K562 (cell line): ENCODE data around the gene EBF4. TPM values are rescaled to one million over a fixed set of nuclear protein-coding genes. Genes with fewer than 3 reads are reported as not detected.
A peak's percentile ranks its signal among the peaks of the same experiment; 100 is the strongest.

Source experiments
- CHD1 ChIP-seq: fragments of 200-600 bp; sonication (generic); IDR thresholded peaks from one replicate; pipeline ENCODE4 v1.6.1; 2012; ENCODE audit warnings: mild to moderate bottlenecking, moderate library complexity, low read length, inconsistent platforms
- EHMT2 ChIP-seq: fragments of 450-650 bp; IDR thresholded peaks from 2 replicates; pipeline ENCODE4 v1.6.1; 2018; ENCODE audit warnings: antibody characterized with exemption
- EP400 ChIP-seq: fragments of 450-650 bp; IDR thresholded peaks from 2 replicates; pipeline ENCODE4 v1.6.1; 2017; ENCODE audit warnings: antibody characterized with exemption, mild to moderate bottlenecking, moderate library complexity
- FOXP1 ChIP-seq: sonication (generic); formaldehyde crosslinking; IDR thresholded peaks from 2 replicates; pipeline ENCODE4 v1.8.0; 2022; ENCODE audit warnings: mild to moderate bottlenecking, missing genetic modification reagents
- GTF2A2 ChIP-seq: IDR thresholded peaks from 2 replicates; pipeline ENCODE4 v1.6.1; 2016; ENCODE audit warnings: mild to moderate bottlenecking, missing genetic modification characterization, missing compliant biosample characterization
- HCFC1 ChIP-seq: IDR thresholded peaks from 2 replicates; pipeline ENCODE4 v1.6.1; 2012; ENCODE audit warnings: low read depth, low read length, improper control_type of control experiment
- HLTF ChIP-seq: fragments of 450-650 bp; IDR thresholded peaks from 2 replicates; pipeline ENCODE4 v1.6.1; 2016
- HMG20B ChIP-seq: fragments of 250-450 bp; sonication (Bioruptor Pico); IDR thresholded peaks from 2 replicates; pipeline ENCODE4 v1.5.0; 2021; ENCODE audit warnings: mild to moderate bottlenecking
- ILF3 ChIP-seq: fragments of 450-650 bp; IDR thresholded peaks from 2 replicates; pipeline ENCODE4 v1.6.1; 2018; ENCODE audit warnings: antibody characterized with exemption, mild to moderate bottlenecking, moderate library complexity, borderline replicate concordance
- LEF1 ChIP-seq: fragments of 450-650 bp; IDR thresholded peaks from 2 replicates; pipeline ENCODE4 v1.6.1; 2016; ENCODE audit warnings: mild to moderate bottlenecking
- MBD2 ChIP-seq: sonication (generic); IDR thresholded peaks from 2 replicates; pipeline ENCODE4 v1.6.1; 2016; ENCODE audit warnings: low read depth, borderline replicate concordance
- MEIS2 ChIP-seq: fragments of 450-650 bp; IDR thresholded peaks from 2 replicates; pipeline ENCODE4 v1.6.1; 2014; ENCODE audit warnings: mild to moderate bottlenecking; ENCODE audit not compliant: partially characterized antibody
- NRF1 ChIP-seq, 2 experiments: fragments of 450-650 bp; IDR thresholded peaks in 1 of 2; conservative IDR thresholded peaks in 1 of 2; 2 replicates each; pipeline ENCODE4 v1.6.1; 2014; ENCODE audit warnings: mild to moderate bottlenecking in 2 of 2
- TAF15 ChIP-seq: fragments of 200-400 bp; formaldehyde crosslinking; IDR thresholded peaks from 2 replicates; pipeline ENCODE4 v1.6.1; 2017; ENCODE audit warnings: mild to moderate bottlenecking, low read depth, low read length, moderate library complexity
- ZNF347 ChIP-seq: fragments of 450-650 bp; formaldehyde crosslinking; IDR thresholded peaks from 2 replicates; pipeline ENCODE4 v1.4.0; 2020; ENCODE audit warnings: low read depth, mild to moderate bottlenecking, moderate library complexity
- polyA plus RNA-seq, 8 experiments: library from polyadenylated mRNA; depleted of rRNA in 4 of 8; stranded (reverse) in 5 of 8; unstranded in 3 of 8; fragments of >200 nt; fragmentation: Nextera tagmentation in 2 of 8; fragmentation: Illumina TruSeq in 1 of 8; extraction: Ambion mirVana in 2 of 8; extraction: Trizol in 1 of 8; gene quantifications; 2 replicates each; pipeline versions ENCODE4 v1.2.1 to v1.2.3, GENCODE V29; 2011 to 2014; ENCODE audit warnings: inconsistent platforms in 1 of 8, missing spikeins in 1 of 8
- total RNA-seq, 7 experiments: library from RNA; depleted of rRNA in 6 of 7; stranded (reverse); fragments of >200 nt in 6 of 7; fragmentation: Illumina TruSeq in 2 of 7; extraction: Trizol in 2 of 7; gene quantifications; 2 replicates each; pipeline versions ENCODE4 v1.2.1 to v1.2.3, GENCODE V29; 2011 to 2021; ENCODE audit warnings: low replicate concordance in 1 of 7
- TF ChIP-seq, protein P1 (sequence below): fragments of 450-650 bp; formaldehyde crosslinking; IDR thresholded peaks from 2 replicates; pipeline ENCODE4 v1.4.0; 2020; ENCODE audit warnings: mild to moderate bottlenecking, moderate library complexity
- TF ChIP-seq, protein P2 (sequence below): fragments of 450-650 bp; conservative IDR thresholded peaks from 2 replicates; pipeline ENCODE4 v1.6.1; 2016; ENCODE audit warnings: missing genetic modification characterization, low read depth, mild to moderate bottlenecking, missing compliant biosample characterization, moderate library complexity
- TF ChIP-seq, protein P3 (sequence below): fragments of 450-650 bp; formaldehyde crosslinking; IDR thresholded peaks from 2 replicates; pipeline ENCODE4 v1.4.0; 2020; ENCODE audit warnings: mild to moderate bottlenecking, mixed read lengths
- TF ChIP-seq, protein P4 (sequence below): fragments of 450-650 bp; IDR thresholded peaks from 2 replicates; pipeline ENCODE4 v1.7.0; 2016; ENCODE audit warnings: borderline replicate concordance
- TF ChIP-seq, protein P5 (sequence below): fragments of 250-450 bp; sonication (Bioruptor Pico); IDR thresholded peaks from 2 replicates; pipeline ENCODE4 v1.5.0; 2020; ENCODE audit warnings: mild to moderate bottlenecking, borderline replicate concordance

EBF4 gene
- total and polyA plus RNA-seq, 9 of the 15 experiments (the other 6 are each of a cell fraction or from before 2014, with no cell fraction given) = 0.09 TPM; not detected in 8

DNA sequence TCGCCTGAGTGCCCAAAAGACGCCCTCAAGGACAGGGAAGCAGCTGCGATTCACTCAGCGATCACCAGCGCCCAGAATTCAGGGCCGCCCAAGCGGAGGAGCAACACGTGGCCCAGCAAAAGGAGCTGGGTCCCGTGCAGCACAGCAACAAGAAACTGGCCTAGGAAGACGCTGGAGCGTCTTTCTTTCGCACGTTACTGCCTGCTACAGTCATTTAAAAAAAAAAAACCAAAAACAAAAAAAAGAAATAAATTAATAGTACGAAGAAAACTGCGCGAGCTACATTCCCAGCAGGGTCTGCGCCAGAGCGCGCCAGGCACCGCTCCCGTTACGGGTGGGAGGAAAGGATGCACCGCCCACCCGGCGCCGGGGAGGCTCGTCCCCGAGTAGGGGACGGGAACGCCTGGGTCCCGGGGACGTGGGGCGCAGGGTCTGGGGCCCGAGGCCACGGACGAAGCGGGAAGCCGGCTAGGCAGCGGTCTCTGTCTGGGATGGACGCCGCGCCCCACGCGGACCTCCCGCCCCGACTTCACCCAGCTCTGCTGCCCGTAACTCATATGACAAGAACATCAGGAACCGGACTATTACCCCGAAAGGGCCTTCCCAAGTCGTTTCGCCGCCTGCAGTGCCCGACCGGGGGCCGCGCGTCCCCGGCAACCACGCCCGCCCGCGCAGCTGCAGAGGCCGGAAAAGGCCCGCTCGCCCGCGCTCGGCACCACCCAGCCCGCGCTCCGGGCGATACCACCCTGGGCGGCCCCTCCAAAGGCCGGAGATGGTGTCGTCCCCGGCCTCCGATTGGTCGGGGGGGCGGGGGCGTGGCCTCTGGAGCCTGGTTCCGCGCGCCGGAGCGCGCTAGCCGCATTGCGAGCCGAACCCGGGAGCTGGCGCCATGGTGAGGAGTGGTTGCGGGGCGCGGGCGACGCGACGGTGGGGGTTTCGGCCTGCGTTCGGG, 40.5 kb upstream of the EBF4 start, which contains the start of gene NOP56 (continued):
- TF ChIP-seq, protein P1, sequence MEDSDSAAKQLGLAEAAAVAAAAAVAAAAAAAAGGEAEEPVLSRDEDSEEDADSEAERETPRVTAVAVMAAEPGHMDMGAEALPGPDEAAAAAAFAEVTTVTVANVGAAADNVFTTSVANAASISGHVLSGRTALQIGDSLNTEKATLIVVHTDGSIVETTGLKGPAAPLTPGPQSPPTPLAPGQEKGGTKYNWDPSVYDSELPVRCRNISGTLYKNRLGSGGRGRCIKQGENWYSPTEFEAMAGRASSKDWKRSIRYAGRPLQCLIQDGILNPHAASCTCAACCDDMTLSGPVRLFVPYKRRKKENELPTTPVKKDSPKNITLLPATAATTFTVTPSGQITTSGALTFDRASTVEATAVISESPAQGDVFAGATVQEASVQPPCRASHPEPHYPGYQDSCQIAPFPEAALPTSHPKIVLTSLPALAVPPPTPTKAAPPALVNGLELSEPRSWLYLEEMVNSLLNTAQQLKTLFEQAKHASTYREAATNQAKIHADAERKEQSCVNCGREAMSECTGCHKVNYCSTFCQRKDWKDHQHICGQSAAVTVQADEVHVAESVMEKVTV (CRISPR knock-in tag) = no peak
- TF ChIP-seq HCFC1 (no peak; the same call in 1 of the 2 replicates), NRF1 (conservative IDR thresholded peaks at IDR 0.05 in 1 of 2, IDR thresholded peaks at IDR 0.05 in 1 of 2) (peak; percentile 89 to 90), LEF1 (no peak), MBD2 (peak; percentile 91), HMG20B (CRISPR knock-in tag) (no peak), FOXP1 (CRISPR knock-in tag) (no peak), ILF3 (no peak), TAF15 (no peak), ZNF347 (CRISPR knock-in tag) (no peak), GTF2A2 (tag) (no peak), CHD1 (peak; percentile 84), EP400 (peak; percentile 66), EHMT2 (no peak), HLTF (no peak), MEIS2 (peak; percentile 53)
- TF ChIP-seq, protein P2, sequence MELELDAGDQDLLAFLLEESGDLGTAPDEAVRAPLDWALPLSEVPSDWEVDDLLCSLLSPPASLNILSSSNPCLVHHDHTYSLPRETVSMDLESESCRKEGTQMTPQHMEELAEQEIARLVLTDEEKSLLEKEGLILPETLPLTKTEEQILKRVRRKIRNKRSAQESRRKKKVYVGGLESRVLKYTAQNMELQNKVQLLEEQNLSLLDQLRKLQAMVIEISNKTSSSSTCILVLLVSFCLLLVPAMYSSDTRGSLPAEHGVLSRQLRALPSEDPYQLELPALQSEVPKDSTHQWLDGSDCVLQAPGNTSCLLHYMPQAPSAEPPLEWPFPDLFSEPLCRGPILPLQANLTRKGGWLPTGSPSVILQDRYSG (tag) = no peak
- TF ChIP-seq, protein P3, sequence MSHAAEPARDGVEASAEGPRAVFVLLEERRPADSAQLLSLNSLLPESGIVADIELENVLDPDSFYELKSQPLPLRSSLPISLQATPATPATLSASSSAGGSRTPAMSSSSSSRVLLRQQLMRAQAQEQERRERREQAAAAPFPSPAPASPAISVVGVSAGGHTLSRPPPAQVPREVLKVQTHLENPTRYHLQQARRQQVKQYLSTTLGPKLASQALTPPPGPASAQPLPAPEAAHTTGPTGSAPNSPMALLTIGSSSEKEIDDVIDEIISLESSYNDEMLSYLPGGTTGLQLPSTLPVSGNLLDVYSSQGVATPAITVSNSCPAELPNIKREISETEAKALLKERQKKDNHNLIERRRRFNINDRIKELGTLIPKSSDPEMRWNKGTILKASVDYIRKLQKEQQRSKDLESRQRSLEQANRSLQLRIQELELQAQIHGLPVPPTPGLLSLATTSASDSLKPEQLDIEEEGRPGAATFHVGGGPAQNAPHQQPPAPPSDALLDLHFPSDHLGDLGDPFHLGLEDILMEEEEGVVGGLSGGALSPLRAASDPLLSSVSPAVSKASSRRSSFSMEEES = no peak
- TF ChIP-seq, protein P4, sequence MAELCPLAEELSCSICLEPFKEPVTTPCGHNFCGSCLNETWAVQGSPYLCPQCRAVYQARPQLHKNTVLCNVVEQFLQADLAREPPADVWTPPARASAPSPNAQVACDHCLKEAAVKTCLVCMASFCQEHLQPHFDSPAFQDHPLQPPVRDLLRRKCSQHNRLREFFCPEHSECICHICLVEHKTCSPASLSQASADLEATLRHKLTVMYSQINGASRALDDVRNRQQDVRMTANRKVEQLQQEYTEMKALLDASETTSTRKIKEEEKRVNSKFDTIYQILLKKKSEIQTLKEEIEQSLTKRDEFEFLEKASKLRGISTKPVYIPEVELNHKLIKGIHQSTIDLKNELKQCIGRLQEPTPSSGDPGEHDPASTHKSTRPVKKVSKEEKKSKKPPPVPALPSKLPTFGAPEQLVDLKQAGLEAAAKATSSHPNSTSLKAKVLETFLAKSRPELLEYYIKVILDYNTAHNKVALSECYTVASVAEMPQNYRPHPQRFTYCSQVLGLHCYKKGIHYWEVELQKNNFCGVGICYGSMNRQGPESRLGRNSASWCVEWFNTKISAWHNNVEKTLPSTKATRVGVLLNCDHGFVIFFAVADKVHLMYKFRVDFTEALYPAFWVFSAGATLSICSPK = no peak
- TF ChIP-seq, protein P5, sequence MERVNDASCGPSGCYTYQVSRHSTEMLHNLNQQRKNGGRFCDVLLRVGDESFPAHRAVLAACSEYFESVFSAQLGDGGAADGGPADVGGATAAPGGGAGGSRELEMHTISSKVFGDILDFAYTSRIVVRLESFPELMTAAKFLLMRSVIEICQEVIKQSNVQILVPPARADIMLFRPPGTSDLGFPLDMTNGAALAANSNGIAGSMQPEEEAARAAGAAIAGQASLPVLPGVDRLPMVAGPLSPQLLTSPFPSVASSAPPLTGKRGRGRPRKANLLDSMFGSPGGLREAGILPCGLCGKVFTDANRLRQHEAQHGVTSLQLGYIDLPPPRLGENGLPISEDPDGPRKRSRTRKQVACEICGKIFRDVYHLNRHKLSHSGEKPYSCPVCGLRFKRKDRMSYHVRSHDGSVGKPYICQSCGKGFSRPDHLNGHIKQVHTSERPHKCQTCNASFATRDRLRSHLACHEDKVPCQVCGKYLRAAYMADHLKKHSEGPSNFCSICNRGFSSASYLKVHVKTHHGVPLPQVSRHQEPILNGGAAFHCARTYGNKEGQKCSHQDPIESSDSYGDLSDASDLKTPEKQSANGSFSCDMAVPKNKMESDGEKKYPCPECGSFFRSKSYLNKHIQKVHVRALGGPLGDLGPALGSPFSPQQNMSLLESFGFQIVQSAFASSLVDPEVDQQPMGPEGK = no peak
